HG02610 (cell line): ENCODE measurements around the gene CALML4.
"Not testable (repeated sequence)": the region's sequence is repeated elsewhere in the genome, so short reads cannot be mapped to it uniquely, and the experiment has no call there.

Experiments used
- ATAC-seq: cut with Tn5 transposase; IDR thresholded peaks from one replicate; pipeline ENCODE4 v1.9.1; 2021; ENCODE audit warnings: mild to moderate bottlenecking, moderate library complexity; ENCODE audit not compliant: unreplicated experiment

Gene CALML4

GRCh38 chr15:68192804-68193486 lies 12.2 kb downstream of the CALML4 start:
- ATAC-seq, result no peak

GRCh38 chr15:68192117-68192516 lies 13.0 kb downstream of the CALML4 start:
- no peak for ATAC-seq

DNA sequence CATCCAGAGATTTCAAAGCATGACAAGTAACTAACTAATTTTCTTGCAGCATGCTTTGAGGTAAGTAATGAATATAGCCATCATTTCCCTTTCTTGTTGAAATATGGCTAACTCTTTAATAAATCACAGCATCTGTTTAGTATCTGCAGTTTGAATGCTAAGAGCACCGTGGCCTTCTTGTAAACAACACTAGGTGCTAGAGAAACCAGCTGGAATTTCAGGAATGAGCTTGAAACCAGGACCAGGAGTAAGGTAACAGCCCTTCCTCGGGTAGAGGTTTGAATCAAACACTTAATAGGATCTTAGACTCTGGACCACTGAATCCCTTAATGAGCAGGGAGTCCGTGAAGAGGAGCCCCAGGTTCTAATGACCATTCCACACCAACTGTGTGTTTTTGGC lies 13.6 kb downstream of the CALML4 start:
- ATAC-seq, result no peak

- no peak for ATAC-seq
These were observed 15.1 kb downstream of the CALML4 start for GRCh38 chr15:68190048-68190447.

GRCh38 chr15:68188647-68189046 lies 16.5 kb downstream of the CALML4 start:
- ATAC-seq, result no peak

- no peak for ATAC-seq
These were observed 17.6 kb downstream of the CALML4 start for GRCh38 chr15:68187559-68187958.

DNA sequence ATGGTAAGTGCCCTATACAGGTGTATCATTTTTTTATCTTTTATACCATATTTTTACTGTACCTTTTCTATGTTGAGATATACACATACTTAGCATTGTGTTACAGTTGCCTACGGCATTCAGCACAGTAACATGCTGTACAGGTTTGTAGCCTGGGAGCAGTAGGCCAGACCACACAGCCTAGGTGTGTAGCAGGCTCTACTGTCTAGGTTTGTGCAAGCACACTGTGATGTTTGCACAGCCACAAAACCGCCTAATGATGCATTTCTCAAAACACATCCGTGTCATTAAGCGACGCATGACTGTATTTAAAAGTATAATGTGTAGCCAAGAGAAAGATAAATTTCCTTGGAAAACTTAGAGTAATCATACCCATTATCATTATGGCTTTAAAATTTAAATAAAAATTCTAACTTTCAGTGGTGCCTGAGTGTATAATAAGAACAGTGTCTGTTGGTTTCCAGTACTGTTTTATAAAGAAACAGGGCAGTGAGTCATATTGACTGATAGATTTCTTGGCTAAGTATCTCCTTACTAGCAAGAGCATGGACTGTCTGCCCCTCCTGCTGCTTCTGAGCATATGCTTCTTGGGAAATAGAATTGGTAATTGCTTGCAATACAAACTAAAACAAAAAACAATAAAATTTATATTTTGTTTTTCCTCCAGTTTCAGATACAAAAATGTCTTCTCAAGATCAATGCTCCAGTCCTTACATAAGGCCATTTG lies 18.3 kb downstream of the CALML4 start:
- ATAC-seq, result no peak

- no peak for ATAC-seq
These were observed 20.3 kb downstream of the CALML4 start for GRCh38 chr15:68184616-68185480.

DNA sequence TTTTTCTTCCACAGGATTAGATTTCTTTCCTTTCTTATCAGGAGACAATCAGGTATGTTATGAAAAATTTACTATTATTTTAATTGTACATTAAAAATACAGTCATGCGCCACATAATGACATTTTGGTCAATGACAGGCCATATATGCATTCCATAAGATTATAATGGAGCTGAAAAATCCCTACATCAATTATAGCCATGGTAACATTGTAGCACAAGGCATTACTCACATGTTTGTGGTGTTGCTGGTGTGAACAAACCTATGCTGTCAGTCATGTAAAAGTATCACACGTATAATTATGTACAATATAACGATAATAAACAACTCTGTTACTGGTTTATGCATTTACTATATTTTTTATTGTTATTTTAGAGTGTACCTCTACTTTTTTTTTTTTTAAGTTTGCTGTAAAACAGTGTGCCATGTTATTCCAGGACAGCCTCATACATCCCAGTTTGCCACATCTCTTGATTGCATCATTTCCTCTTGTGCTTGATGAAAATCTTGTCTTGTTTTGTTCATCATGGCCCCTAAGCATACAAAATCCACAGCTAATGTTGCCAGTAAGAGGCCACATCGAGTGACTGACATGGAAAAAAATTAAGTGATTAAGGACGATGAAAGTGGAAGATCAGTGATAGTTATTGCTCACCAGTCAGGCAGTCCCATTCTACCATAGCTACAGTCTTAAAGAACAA lies 21.4 kb downstream of the CALML4 start:
- ATAC-seq, result no peak

GRCh38 chr15:68177742-68178141 lies 27.4 kb downstream of the CALML4 start:
- ATAC-seq, result no peak

- no peak for ATAC-seq
These were observed 28.5 kb downstream of the CALML4 start for GRCh38 chr15:68176601-68177000.

DNA sequence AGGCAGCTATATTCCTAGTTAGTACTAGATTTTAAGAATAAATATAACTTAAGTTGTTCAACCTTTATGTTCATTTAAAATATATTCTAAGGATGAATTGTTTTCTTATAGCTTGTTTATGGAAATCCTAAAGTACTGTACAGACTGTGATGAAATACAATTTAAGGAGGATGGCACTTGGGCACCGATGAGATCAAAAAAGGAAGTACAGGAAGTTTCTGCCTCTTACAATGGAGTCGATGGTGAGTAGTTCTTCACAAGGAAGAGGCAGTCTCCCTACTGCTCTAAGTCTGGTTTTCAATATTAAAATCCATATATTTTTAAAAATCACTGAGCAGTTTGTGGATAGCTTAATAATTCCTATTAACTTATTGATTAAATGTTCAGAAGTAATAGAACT lies 29.6 kb downstream of the CALML4 start:
- no peak for ATAC-seq

DNA sequence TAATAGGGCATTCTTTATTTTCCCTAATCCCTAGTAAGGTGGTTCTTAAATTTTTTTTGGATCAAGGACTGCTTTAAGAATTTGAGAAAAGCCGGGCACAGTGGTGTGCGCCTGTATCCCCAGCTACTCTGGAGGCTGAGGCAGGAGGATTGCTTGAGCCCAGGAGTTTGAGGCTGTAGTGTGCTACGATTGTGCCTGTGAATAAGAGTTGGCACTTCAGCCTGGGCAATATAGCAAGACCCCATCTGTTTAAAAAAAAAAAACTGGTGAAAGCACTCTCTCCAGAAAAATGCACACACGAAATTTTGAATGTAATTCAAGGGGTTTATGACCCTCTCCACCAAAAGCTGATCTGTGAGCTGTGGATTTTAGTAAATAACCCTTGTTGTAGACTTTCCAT lies 32.0 kb downstream of the CALML4 start:
- ATAC-seq, result no peak

GRCh38 chr15:68172037-68172436 lies 33.1 kb downstream of the CALML4 start:
- not testable (repeated sequence) for ATAC-seq

DNA sequence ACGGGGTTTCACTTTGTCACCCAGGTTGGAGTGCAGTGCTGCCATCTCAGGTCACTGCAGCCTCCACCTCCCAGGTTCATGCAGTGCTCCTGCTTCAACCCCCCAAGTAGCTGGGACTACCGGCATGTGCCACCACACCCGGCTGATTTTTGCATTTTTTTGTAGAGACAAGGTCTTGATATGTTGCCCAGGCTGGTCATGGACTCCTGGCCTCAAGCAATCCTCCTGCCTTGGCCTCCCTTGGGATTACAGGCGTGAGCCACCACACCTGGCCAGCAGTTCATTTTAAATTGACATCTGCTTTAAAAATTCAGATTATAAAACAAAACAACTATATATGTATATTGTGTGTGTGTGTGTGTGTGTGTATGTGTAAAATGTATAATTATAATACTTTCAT lies 38.3 kb downstream of the CALML4 start:
- no peak for ATAC-seq

DNA sequence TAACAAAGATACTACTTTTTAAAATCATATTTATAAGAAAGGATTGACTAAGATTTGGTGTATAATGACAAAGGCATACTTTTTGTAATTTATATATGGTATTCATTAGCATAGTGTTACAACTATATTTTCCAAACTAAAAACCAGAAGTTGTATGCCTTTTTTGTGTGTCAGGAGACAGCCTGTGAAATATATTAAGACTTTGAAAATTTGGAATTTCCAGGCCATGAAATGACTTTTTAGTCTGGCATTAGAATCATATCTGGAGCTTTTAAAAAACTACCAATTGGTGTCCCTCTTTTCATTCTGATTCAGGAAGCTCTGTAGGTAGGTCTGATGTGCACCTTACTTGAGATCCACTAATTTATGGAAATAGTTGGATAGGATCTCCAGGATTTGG lies 41.9 kb downstream of the CALML4 start:
- no peak for ATAC-seq

DNA sequence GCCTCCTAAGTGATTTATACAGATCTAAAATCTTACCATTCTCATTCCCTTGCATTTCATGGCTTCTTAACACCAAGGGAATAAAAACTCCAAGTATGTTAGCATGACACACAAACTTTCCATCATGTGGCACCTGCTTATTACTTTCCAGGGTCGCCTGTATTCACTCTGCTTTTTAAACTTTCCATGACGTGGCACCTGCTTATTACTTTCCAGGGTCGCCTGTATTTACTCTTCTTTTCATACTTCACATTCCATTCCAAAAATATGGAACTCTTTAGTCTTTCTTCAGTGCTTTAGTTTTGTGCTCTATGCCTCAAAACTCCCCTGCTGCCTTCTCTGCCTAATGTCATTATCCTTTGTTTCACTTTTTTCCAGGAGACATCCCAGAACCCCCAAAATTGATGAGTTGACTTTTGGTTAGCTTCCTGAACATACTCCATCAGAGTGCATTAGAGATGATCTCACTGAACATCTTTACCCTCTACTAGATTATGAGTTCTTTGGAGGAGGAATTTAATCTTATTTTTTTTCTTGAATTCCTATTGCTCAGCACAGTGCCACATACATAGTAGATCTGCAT lies 47.0 kb downstream of the CALML4 start:
- ATAC-seq, result no peak

DNA sequence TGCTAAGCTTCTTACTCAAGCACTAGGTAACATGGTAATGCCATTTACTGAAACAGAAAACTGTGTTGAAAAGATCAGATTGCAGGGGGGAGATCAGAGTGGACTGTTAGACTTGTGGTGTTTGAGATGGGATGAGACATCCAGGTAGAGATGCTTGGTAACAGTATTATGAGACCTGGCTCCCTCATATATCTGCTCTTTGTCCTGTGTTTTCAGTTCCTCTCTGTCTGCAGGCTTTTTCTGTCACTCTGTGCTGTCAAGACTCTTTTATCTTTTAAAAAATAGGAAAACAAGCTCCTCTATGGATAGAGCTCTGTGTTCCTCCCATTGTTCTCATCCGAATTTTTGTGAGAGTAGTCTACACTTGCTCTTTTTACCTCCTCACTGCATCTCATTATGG lies 48.1 kb downstream of the CALML4 start:
- no peak for ATAC-seq

- no peak for ATAC-seq
These were observed 50.1 kb downstream of the CALML4 start for GRCh38 chr15:68154923-68155559.

- no peak for ATAC-seq
These were observed 52.8 kb downstream of the CALML4 start for GRCh38 chr15:68152342-68152741.
